DLD1 (cell line): Measurements from ENCODE around the gene CAPN2.

Source experiments
- in situ Hi-C: cut with HindIII; loops from 2 replicates; pipeline ENCODE4 v1.10.0; 2017; ENCODE audit warnings: low sequenced_read_pairs

CAPN2 gene

DNA sequence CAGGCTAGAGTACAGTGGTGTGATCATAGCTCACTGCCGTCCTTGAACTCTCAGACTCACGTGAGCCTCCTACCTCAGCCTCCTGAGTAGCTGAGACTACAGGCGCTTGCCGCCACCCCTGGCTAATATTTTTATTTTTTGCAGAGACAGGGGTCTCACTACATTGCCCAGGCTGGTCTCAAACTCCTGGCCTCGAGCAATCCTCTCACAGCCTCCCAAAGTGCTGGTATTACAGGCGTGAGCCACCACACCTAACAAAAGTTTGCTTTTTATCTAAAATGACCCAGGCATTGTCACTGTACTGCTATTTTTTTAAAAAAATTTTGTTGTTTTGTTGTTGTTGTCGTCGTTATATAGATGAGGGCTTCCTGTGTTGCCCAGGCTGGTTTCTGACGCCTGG lies 46.4 kb downstream of the CAPN2 start:
- in situ Hi-C loops = no loop called here

- in situ Hi-C loops = no loop called here
These were observed 46.9 kb downstream of the CAPN2 start for GRCh38 chr1:223759273-223759672.

DNA sequence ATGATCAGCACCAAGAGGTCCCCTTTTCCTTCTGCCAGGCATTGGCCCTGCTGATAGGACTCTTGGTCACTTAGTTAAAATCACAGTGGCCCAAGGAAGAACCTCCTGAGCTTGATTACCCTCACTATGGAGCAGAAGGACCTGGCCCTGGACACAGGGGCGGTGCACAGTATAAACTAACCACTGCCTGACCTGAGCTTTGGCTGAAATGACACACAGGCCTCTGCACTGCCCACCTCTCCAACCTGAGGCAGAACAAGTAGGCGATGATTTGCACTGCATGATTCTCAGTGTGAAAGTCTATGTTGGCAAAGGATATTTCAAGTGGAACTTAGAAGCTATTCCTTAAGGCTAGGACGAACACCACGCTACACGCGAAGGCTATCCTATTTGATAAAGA lies 48.5 kb downstream of the CAPN2 start:
- in situ Hi-C loops = no loop called here

GRCh38 chr1:223761411-223761810 lies 49.1 kb downstream of the CAPN2 start:
- in situ Hi-C loops = no loop called here

DNA sequence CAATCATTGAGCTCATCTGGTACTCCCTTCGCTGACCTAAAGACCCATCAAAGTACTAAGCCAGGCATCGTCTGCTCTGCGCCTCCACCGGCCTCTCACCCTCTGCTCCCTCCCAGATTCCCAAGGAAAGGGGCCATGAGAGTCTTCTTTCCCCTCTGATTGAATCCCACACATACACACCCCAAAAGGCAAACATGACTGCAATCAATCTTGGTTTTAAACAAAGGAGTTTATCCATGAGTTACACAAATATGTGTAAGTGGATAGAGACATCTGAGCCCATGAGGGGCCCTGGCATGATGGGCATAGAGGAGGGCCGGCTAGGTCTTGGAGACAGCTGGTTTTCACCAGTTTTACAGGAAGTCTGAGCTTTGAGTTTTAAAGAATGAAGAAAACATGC lies 50.9 kb downstream of the CAPN2 start:
- in situ Hi-C loops = no loop called here

DNA sequence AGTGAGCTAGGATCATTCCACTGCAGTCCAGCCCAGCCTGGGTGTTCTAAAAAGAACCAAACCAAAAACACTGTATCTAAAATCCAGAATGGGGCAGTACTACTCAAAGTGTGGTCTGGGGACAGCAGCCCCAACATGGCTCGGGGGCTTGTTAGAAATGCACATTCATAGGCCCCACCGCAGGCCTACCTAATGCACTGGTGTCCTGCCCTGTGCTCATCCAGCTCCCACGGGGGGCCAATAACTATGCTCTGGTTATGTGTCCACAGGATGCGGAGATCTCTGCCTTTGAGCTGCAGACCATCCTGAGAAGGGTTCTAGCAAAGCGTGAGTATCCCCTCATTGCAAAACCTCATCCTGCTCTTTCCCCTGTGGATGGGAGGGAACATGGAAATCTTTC lies 51.5 kb downstream of the CAPN2 start:
- in situ Hi-C loops = no loop called here

GRCh38 chr1:223765036-223765718 lies 52.8 kb downstream of the CAPN2 start:
- in situ Hi-C loops = no loop called here

- in situ Hi-C loops = no loop called here
These were observed 53.5 kb downstream of the CAPN2 start for GRCh38 chr1:223765719-223766340.

- in situ Hi-C loops = no loop called here
These were observed 58.4 kb downstream of the CAPN2 start for GRCh38 chr1:223770621-223771315.

DNA sequence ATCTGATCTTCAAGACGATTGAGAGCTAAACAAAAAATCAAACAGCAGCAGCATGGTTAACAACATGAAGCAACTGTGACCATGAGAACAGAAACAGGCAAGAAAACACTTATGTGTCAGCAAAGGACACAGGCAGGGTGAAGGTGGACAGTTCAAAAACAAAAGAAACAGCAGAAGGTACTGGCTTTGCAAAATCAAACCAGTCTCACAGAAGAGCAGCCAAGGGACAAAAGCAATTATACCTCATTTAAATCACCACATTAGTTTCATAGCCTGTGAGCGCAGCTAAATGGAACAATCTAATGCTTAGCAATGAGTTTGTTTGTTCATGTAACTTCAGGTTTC lies 59.1 kb downstream of the CAPN2 start:
- in situ Hi-C loops = no loop called here

DNA sequence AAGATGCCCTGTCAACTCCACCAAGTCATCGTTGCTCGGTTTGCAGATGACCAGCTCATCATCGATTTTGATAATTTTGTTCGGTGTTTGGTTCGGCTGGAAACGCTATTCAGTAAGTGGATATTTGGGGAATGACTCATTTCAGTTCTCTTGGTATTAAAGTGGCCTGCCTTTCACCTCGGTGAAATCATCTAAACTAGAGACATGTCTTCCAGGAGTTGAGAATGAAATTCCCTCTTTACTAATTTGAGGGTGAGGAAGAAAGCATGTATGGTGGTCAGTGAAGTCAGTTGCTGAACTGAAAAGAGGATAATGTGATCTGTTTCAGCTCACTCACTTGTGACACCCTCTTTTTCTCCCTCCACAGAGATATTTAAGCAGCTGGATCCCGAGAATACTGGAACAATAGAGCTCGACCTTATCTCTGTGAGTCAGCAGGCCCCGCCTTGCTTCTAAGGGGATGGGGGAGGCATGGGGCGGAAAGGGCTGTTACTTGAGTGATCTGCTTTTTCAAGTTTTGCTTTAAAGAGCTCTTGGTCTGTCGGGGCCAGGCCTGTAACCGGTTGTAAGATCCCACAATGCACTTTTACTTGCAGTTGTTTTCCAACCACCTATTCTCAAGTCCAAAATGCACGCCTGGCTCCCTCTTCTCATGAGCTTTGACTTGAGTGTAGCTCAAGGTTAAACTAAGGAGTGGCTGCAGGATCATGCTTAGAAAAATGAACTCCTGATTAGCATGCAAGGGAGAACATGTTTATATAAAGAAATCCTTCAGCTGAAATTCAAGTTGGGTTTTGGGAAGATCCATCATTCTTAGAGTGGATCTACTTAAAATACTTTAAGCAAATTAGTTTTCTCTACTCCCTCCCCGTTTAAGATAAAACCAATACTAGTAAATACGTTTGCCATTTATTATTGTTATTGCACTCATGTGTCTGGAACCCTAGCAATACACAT lies 59.8 kb downstream of the CAPN2 start:
- in situ Hi-C loops = no loop called here

DNA sequence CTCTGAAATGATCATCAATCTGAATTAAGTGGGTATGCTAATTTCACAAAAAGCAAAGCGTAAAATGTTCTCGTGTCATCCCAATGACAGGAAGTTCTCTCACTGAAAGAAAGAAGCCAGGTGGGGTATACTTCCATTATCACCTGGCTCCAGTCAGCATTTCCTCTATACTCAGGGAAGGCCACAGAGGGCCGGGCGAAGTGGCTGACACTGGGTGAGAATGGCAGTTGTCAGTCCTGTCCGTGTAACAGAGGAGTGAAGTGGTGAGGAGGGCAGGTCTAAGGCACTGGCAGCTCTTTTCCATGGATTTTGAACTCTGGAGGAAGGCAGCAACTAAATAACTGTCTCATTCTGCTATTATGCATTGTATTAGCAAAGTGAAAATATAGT lies 60.4 kb downstream of the CAPN2 start:
- in situ Hi-C loops = no loop called here

DNA sequence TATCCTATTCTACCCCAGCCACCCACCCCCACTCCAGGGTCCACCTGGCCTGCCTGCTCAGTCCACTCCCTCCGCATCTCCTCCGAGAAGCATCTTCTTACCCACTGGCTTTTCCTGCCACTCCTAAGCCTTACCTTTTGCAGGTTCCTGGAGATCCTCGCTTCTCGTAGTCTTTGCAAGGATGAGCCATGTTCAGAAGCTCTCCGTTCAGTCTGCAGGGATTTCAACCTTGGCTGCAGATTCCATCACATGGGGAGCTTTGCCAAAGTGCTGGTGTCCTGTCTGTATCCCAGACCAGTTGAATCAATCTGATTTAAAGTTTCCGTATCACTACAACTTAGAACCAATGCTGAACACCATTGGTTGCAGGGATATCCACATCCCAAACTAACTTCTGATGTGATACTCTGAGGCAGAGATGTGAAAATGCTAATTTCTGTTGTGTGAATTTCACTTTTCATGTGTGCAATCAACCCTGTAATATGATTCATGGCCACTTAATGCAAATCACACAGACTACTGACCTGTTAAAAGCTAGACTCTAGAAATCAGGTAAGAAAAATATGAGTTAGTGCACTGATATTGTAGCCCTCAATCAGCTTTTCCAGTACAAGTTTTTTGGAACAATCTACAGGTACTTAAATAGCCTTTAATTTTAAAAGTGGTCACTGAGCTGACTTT lies 61.9 kb downstream of the CAPN2 start:
- in situ Hi-C loops = no loop called here

GRCh38 chr1:223775054-223775453 lies 62.7 kb downstream of the CAPN2 start:
- in situ Hi-C loops = no loop called here

GRCh38 chr1:223775711-223776074 lies 63.4 kb downstream of the CAPN2 start:
- in situ Hi-C loops = no loop called here

DNA sequence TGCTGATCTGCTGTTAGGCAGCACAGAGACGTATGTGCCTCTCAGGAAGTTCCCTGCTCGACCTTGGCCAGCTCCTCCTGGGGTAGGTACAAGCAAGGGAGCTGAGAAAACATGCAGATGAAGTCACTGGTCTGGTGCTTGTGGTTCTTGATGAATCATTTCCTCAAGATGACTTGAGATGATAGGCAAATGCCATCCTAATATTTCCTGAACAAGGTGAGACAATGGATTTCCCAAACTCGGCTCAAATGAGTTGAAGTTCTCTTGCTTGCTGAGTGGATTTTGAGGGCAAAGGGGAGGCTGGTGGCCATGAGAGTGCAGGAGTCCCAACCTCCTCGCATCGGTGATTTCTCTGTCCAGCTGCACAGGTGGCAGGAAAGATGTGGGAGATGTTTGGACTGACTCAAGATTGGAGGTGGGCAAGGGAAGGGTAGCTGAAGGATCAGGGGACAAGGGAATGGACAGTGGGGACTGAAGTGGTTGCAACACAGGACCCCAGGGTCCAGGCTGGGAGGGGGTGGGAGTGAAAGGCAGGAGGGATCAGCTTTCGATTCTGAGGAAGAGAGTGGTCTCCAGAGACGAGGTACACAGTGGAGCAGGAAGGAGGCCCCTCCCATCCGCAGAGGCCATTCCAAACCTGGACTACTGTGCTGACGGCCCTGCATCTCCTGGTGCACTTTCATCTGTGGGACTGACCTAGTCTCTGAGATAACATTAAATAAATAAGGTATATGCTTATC lies 63.9 kb downstream of the CAPN2 start:
- in situ Hi-C loops = no loop called here

GRCh38 chr1:223776826-223777454 lies 64.6 kb downstream of the CAPN2 start:
- in situ Hi-C loops = no loop called here

- in situ Hi-C loops = no loop called here
These were observed 68.0 kb downstream of the CAPN2 start for GRCh38 chr1:223780318-223780717.

GRCh38 chr1:223780949-223781348 lies 68.6 kb downstream of the CAPN2 start:
- in situ Hi-C loops = no loop called here

- in situ Hi-C loops = no loop called here
These were observed 71.3 kb downstream of the CAPN2 start for GRCh38 chr1:223783676-223784075.
